Stimulated activated CD8-positive, alpha-beta memory T cell treated with anti-CD3 and anti-CD28 coated beads, Interleukin-4, amount 100 ng/mL, for 48 hours (primary cell): ENCODE results near the gene HDLBP.

ENCODE experiments used
- DNase-seq: peaks from one replicate; pipeline ENCODE4 v3.0.0-alpha.2; 2020

HDLBP gene

GRCh38 chr2:241188361-241189092 is 126.9 kb downstream of the HDLBP start, which contains the start of gene ANO7:
Gene ANO7 (plus strand): TSS chr2:241188677. CDS start chr2:241190064, 1,387 bp downstream.
- no peak for DNase-seq

GRCh38 chr2:241187918-241188234 is 127.6 kb downstream of the HDLBP start:
- no peak for DNase-seq

- DNase-seq, result no peak
These were observed 128.2 kb downstream of the HDLBP start for GRCh38 chr2:241187101-241187917.

GRCh38 chr2:241185961-241186360 is 129.5 kb downstream of the HDLBP start:
- no peak for DNase-seq

GRCh38 chr2:241184901-241185300 is 130.6 kb downstream of the HDLBP start:
- no peak for DNase-seq

GRCh38 chr2:241183221-241183620 is 132.3 kb downstream of the HDLBP start:
- no peak for DNase-seq

- no peak for DNase-seq
These were observed 132.8 kb downstream of the HDLBP start for GRCh38 chr2:241182531-241183133.

- DNase-seq, result no peak
These were observed 133.3 kb downstream of the HDLBP start for GRCh38 chr2:241182126-241182525.

- no peak for DNase-seq
These were observed 135.0 kb downstream of the HDLBP start for GRCh38 chr2:241180495-241180894.

- peak; percentile 51 for DNase-seq
These were observed 135.6 kb downstream of the HDLBP start for GRCh38 chr2:241179899-241180298.

GRCh38 chr2:241178961-241179360 is 136.5 kb downstream of the HDLBP start:
- DNase-seq, result no peak

- DNase-seq, result no peak
These were observed 137.7 kb downstream of the HDLBP start for GRCh38 chr2:241177526-241178334.
